ENCODE measurements around the gene C20orf173. TPM values are rescaled to one million over a fixed set of nuclear protein-coding genes. Genes with fewer than 3 reads are reported as not detected.
A peak's percentile ranks its signal among the peaks of the same experiment; 100 is the strongest.

The C20orf173 gene
- total RNA-seq, 1 donor, result not detected

- no peak for TF ChIP-seq CTCF (IDR thresholded peaks at IDR 0.05; ENCODE audit: insufficient read depth, low read depth, low read length)
- no peak for DNase-seq (ENCODE audit: low read depth)
- no peak overlapping the region for H3K4me3 ChIP-seq (ENCODE audit: low read depth, low read length)
These were observed 20.8 kb downstream of the C20orf173 start for GRCh38 chr20:35508493-35509218.

GRCh38 chr20:35506872-35507638, 22.4 kb downstream of the C20orf173 start:
- DNase-seq (ENCODE audit: low read depth), result peak; percentile 10
- TF ChIP-seq CTCF (IDR thresholded peaks at IDR 0.05; ENCODE audit: insufficient read depth, low read depth, low read length), result no peak
- H3K4me3 ChIP-seq (ENCODE audit: low read depth, low read length), result no peak overlapping the region

DNA sequence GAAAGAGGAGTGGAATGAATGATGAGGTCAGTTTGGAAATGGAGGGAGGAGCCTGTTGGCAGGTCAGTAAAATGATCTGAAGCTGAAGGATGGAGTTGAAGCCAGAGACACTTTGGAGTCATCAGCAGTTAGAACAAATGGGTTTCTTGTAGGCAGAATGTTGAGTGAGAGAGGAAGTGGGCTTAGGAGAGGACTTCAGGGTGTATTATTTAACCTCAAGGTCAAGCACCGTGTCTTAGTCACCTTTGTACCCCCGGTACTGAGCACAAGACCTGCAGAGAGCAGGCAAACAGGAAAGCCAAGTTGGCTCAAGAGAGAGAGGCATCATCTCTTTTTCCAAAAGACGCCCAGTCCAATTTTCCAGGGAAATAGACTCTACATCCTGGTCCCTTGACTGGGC, 23.3 kb downstream of the C20orf173 start:
- no peak overlapping the region for H3K4me3 ChIP-seq (ENCODE audit: low read depth, low read length)
- no peak for TF ChIP-seq CTCF (IDR thresholded peaks at IDR 0.05; ENCODE audit: insufficient read depth, low read depth, low read length)
- DNase-seq (ENCODE audit: low read depth), result no peak

- no peak for DNase-seq (ENCODE audit: low read depth)
- TF ChIP-seq CTCF (IDR thresholded peaks at IDR 0.05; ENCODE audit: insufficient read depth, low read depth, low read length), result no peak
- H3K4me3 ChIP-seq (ENCODE audit: low read depth, low read length), result no peak overlapping the region
These were observed 24.7 kb downstream of the C20orf173 start for GRCh38 chr20:35504751-35505150.

DNA sequence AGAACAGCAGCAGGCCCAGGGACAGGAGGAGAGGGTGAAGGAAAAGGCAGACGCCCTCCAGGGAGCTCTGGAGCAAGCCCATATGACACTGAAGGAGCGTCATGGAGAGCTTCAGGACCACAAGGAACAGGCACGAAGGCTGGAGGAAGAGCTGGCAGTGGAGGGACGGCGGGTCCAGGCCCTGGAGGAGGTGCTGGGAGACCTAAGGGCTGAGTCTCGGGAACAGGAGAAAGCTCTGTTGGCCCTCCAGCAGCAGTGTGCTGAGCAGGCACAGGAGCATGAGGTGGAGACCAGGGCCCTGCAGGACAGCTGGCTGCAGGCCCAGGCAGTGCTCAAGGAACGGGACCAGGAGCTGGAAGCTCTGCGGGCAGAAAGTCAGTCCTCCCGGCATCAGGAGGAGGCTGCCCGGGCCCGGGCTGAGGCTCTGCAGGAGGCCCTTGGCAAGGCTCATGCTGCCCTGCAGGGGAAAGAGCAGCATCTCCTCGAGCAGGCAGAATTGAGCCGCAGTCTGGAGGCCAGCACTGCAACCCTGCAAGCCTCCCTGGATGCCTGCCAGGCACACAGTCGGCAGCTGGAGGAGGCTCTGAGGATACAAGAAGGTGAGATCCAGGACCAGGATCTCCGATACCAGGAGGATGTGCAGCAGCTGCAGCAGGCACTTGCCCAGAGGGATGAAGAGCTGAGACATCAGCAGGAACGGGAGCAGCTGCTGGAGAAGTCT, 25.5 kb downstream of the C20orf173 start:
- TF ChIP-seq CTCF (IDR thresholded peaks at IDR 0.05; ENCODE audit: insufficient read depth, low read depth, low read length), result no peak
- DNase-seq (ENCODE audit: low read depth), result no peak

GRCh38 chr20:35503281-35503680, 26.2 kb downstream of the C20orf173 start:
- TF ChIP-seq CTCF (IDR thresholded peaks at IDR 0.05; ENCODE audit: insufficient read depth, low read depth, low read length), result no peak
- no peak for DNase-seq (ENCODE audit: low read depth)
- H3K4me3 ChIP-seq (ENCODE audit: low read depth, low read length), result no peak overlapping the region

More for the DNA sequence above, 25.5 kb downstream of the C20orf173 start:
- no peak overlapping the region for H3K4me3 ChIP-seq (ENCODE audit: low read depth, low read length)
